GM12892 (cell line): ENCODE results near the gene SLC2A5.

Source experiments
- POLR2A ChIP-seq: IDR thresholded peaks from 2 replicates; pipeline ENCODE4 v1.6.1; 2011; ENCODE audit warnings: low read depth, low read length, control low read depth
- POLR2AphosphoS5 ChIP-seq: IDR thresholded peaks from 2 replicates; pipeline ENCODE4 v1.6.1; 2011; ENCODE audit warnings: low read depth, low read length, control low read depth
- TAF1 ChIP-seq: IDR thresholded peaks from 2 replicates; pipeline ENCODE4 v1.6.1; 2011; ENCODE audit warnings: low read depth, mild to moderate bottlenecking, control low read depth, low read length, borderline replicate concordance

DNA sequence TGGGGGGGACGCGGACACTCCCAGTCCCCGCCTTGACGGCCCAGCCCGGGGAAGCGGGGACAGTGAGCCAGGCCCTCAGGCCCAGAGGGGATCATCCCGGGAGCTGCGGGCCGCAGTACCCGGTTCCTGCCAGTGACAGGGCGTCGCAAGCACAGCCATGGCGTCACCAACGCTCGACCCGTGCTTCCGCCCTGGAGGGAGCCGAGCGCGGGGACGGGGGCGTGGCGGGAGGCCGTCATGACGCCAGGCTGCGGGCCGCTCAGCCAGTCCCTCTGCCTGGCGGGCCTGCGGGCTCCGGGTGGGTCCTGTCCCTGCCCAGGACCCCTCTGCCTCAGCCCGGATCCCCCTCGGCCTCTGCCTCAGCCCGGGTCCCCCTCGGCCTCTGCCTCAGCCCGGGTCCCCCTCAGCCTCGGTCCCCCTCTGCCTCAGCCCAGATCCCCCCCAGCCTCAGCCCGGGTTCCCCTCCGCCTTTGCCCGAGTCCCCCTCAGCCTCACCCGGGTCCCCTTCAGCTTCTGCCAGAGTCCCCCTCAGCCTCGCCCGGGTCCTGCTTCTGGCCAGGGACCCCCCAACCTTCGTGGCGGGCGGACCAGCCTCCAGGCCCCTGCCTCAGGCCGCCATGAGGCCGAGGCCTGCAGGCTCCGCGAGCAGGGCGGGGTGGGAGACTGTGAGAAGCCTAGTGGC, 2.3 kb upstream of the SLC2A5 start:
- no peak for TF ChIP-seq TAF1
- no peak for TF ChIP-seq POLR2A
- no peak for TF ChIP-seq POLR2AphosphoS5
